GM12891 (cell line): ENCODE results near the gene NUAK1.

Experiments
- DNase-seq: peaks from one replicate; pipeline ENCODE4 v3.0.0; 2011; ENCODE audit warnings: low spot score; ENCODE audit not compliant: insufficient read length
- FAIRE-seq: peaks from 2 replicates; lab custom pipeline; 2011; peaks lifted over from hg19 to GRCh38; lab: Jason Lieb, UNC
- PAX5 ChIP-seq: IDR thresholded peaks from 2 replicates; pipeline ENCODE4 v1.6.1; 2011; ENCODE audit warnings: low read length, moderate library complexity, mild to moderate bottlenecking; ENCODE audit not compliant: insufficient read depth, severe bottlenecking
- POLR2A ChIP-seq: IDR thresholded peaks from 2 replicates; pipeline ENCODE4 v1.6.1; 2011; ENCODE audit warnings: low read depth, low read length, control low read depth
- POLR2AphosphoS5 ChIP-seq: IDR thresholded peaks from 2 replicates; pipeline ENCODE4 v1.6.1; 2011; ENCODE audit warnings: low read depth, low read length, control low read depth
- POU2F2 ChIP-seq: IDR thresholded peaks from 2 replicates; pipeline ENCODE4 v1.6.1; 2011; ENCODE audit warnings: low read depth, mild to moderate bottlenecking, control low read depth, low read length, moderate library complexity
- SPI1 ChIP-seq: IDR thresholded peaks from 2 replicates; pipeline ENCODE4 v1.6.1; 2011; ENCODE audit warnings: low read depth, low read length, control low read depth
- TAF1 ChIP-seq: IDR thresholded peaks from 2 replicates; pipeline ENCODE4 v1.6.1; 2011; ENCODE audit warnings: low read depth, low read length, control low read depth

Gene NUAK1

DNA sequence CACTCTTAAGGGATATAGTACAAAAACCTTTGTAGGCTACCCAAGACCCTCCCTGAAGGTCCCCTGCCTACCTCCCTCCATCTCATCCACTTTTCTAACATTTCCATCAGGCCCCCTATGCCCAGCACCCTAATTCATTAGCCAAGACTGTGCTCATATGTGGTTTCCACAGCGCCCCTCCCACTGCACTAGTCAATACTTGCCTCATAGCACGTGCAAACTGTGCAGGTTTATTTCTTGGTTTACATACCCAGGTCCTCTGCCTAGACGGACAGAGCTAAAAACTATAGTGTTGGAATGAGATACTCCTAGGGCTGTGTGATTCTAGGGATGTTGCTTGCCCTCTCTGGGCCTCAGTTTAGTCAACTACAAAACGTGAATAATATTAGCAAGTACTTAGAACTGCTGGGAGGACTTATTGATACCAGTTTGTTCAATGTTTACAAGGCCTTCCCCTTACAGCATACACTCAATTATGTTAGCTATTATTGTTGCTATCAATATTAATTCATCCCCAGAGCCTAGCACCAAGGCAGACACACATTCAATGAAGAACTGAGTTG is 50.4 kb downstream of the NUAK1 start:
- no peak for FAIRE-seq
- no peak for DNase-seq
- no peak for TF ChIP-seq TAF1

DNA sequence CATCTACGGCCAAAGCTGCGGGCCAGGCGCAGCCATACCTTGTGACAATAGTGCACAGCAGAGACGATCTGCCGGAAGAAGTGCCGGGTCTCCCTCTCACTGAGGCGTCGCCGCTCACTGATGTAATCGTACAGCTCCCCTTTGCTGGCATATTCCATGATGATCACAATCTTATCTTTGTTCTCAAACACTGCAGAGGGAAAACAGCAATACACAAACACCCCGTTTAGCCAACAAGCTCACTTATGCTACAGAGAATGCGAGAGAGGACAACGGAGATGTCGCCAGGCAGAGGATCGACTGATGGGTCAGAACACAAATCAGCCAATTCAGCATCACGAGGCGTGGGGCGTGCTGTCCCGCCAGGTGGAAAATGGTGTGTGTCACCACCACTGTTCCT is 52.1 kb downstream of the NUAK1 start:
- DNase-seq (no peak), FAIRE-seq (no peak)
- TF ChIP-seq SPI1 (no peak), POLR2A (no peak), PAX5 (no peak), POLR2AphosphoS5 (no peak), POU2F2 (no peak), TAF1 (no peak)

DNA sequence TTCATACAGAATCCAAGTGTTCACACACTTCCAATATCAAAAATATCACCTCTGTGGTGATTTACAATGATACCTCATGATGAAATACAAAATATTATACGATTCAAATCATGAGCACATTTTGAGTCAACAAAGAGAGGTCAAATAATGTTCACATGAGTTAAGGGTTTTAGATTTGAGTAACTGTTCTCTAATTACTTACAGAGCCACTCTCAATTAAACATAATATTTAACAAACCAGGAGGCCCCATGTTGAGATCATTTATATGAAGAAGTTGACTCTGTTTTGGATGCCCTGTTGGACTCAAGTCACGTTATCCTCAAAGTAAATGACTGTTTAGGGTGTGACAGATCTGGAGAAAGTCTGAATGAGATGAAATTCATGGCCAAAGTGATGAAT is 53.5 kb downstream of the NUAK1 start:
- FAIRE-seq: no peak
- no peak for DNase-seq
- TF ChIP-seq TAF1 (no peak), SPI1 (no peak), POLR2AphosphoS5 (no peak), POU2F2 (no peak), POLR2A (no peak), PAX5 (no peak)

DNA sequence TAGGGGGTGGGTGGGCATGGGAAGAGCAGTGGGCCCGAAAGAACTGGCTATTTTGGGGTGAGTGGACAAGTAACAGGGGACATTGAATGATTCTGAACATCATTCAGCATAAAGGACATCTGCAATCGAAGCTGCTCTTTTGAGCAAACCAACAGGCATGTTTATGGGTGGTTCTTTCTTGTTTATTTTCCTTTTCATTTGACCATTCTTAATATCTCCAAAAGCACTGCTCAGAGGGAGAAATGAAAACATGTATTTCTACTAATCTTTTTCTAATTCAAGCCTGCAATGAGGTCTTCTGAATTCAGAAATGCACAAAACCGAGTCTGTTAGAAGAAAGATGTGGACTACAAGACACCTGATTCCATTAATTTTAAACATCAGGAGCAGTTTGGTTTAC is 54.0 kb downstream of the NUAK1 start:
- DNase-seq: no peak
- no peak for FAIRE-seq
- TF ChIP-seq PAX5 (no peak), POU2F2 (no peak), SPI1 (no peak), POLR2A (no peak), POLR2AphosphoS5 (no peak), TAF1 (no peak)

DNA sequence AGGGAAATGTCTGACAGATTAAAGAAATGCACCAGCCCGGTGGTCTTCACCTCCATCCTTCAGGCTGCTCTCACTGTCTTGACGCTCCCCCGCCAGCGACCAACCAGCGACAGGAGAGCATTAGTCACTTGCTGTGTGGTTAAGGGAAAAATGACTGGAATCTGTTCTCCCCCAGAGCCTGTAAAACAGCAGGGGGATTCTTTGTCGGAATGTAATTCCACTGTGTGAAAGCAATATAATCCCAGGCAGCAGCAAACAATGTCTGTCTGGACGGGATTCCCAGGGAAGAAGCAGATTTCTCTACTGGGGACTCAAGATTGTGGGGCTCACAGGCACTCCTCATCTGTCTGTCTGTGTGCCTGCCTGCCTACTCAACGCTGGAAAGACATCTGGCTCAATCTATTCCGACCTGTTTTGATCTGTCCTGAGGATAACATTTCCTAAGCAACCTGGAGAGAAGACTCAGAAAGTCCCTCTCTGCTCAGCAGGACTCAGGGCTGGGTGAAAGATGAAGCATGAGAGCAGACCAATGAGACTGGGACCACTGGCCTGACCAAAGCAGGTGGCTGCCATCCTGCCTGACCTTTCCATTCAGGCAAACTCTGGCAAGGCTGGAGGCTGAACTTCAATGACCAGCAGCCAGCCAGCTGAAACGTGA is 54.6 kb downstream of the NUAK1 start:
- FAIRE-seq: no peak
- no peak for TF ChIP-seq POU2F2
- no peak for TF ChIP-seq POLR2A
- TF ChIP-seq TAF1: no peak
- TF ChIP-seq PAX5: no peak
- no peak for TF ChIP-seq SPI1
- TF ChIP-seq POLR2AphosphoS5: no peak
- DNase-seq: no peak

DNA sequence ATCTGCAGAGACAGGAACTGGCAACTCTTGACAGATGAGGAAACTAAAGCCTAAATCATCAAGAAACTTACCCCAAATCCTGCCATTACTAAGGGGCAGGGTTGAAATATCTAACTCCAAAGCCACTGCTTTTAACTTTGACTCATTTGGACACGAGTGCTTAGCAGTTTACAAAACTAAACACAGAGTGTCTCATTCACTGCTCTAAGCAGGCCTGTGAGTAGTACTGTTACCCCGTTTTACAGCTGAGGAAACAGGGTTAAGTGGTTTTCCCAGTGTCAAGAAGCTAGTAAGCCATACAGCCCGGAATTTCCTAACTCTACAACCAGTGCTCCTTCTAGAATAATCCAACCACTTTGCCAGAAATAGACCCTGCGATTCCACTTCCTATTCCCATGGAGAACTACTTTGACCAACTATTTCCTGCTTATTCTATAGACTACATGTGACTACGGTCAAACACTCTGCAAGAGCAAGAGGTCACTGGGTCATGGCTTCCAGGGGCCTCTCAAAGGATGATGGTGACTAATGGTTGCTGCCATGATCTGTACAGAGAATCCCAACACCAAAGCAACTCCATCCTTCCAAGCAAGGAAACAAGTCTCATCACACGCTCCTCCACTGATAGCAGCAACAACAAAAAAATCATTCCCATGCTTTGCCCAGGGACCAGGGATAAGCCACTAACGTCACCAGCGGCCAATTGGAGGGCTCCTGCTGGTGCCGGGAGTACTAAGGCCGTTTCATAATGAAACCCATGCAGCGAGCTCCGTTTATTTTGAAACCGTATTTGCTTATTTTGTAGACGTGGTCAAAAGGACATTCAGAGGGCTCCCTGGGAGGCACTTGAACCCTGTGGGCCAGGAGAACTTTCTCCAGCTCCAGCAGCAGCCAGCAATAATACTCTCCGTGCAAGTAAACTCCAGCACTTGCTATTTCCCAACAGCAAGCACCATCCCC is 56.3 kb downstream of the NUAK1 start:
- DNase-seq: no peak
- FAIRE-seq: no peak
- TF ChIP-seq PAX5 (no peak), POU2F2 (no peak), TAF1 (no peak), SPI1 (no peak), POLR2AphosphoS5 (no peak), POLR2A (no peak)

DNA sequence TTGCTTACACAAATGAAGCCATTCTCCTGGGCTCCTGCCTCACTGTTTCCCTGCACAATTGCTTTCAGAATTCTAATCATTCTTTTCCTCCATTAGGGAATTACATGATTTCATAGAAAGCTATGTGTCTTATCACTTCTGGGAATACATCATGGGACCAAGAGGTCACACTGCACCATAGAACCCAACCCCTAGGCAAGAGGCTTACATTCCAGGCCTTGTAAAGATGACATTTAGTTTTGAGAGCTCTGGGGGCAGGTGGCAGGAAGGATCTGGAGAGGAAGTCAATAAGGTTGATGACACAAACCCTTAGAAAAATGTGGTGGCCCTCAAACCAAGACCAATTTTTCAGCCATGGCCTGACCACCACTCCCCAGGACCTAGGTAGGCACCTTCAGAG is 57.1 kb downstream of the NUAK1 start:
- FAIRE-seq (no peak), DNase-seq (no peak)
- TF ChIP-seq POLR2AphosphoS5 (no peak), PAX5 (no peak), SPI1 (no peak), POU2F2 (no peak), TAF1 (no peak), POLR2A (no peak)

DNA sequence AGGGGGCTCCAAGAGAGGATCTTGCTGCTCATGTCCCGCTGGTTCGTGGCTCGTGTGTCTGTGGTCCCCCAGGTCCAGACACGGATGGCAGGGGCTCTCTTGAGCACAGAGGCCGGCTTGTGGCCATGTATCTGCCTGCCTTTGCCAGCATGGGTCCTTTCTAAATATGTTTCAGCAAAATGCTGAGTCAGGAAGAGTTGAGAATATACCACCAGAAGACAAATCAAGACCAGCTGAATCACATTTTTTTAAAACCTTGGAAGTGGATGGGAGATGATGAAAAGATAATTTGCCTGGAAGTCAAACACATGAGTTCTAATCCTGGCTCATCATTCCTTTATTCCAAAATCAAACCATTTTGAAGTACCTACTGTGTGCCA is 58.0 kb downstream of the NUAK1 start:
- FAIRE-seq (no peak), DNase-seq (no peak)
- no peak for TF ChIP-seq PAX5
- no peak for TF ChIP-seq TAF1
- TF ChIP-seq POU2F2: no peak
- TF ChIP-seq POLR2A: no peak
- no peak for TF ChIP-seq POLR2AphosphoS5
- no peak for TF ChIP-seq SPI1

DNA sequence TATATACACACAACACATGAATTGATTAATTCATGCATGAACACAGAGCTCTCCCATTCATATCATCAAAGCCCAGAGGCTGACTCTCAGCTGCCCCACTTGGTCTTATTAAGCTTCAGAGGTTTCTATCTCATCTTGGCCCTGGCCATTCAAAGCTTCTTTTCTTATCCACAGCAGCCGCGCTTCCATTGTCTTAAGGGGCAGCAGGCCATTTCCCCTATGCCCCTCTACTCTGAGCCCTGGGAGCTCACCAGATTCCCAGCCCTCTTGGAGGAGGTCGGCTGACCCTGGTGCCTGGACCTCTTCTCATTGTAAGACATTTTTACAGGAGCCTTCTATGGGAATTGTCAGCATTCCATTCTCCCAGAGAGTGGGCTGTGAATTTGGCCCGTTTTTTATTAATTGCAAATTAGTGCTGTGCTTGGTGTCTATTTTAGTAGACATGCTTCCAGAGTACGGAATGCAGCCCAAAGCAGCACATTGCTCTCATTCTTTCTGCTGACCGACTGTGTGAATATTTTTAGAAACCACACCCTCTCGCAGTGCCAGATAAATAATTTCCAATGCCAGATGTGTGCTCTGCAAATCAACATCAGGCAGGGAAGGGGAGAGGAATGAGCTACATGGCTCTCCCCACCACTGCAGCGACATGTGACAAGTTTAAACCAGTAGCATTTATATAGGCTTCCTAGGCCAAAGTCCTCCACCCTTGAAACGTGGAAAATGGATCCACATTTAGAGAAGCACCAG is 58.5 kb downstream of the NUAK1 start:
- no peak for FAIRE-seq
- TF ChIP-seq SPI1 (no peak), POLR2AphosphoS5 (no peak), POLR2A (no peak), TAF1 (no peak), PAX5 (no peak), POU2F2 (no peak)
- DNase-seq: no peak
